ENCODE measurements around the gene OPN4. TPM values are rescaled to one million over a fixed set of nuclear protein-coding genes. Genes with fewer than 3 reads are reported as not detected.

OPN4 gene
- total and polyA plus RNA-seq, 2 of the 13 experiments (the other 11 are each of a cell fraction or from before 2014, with no cell fraction given): not detected

DNA sequence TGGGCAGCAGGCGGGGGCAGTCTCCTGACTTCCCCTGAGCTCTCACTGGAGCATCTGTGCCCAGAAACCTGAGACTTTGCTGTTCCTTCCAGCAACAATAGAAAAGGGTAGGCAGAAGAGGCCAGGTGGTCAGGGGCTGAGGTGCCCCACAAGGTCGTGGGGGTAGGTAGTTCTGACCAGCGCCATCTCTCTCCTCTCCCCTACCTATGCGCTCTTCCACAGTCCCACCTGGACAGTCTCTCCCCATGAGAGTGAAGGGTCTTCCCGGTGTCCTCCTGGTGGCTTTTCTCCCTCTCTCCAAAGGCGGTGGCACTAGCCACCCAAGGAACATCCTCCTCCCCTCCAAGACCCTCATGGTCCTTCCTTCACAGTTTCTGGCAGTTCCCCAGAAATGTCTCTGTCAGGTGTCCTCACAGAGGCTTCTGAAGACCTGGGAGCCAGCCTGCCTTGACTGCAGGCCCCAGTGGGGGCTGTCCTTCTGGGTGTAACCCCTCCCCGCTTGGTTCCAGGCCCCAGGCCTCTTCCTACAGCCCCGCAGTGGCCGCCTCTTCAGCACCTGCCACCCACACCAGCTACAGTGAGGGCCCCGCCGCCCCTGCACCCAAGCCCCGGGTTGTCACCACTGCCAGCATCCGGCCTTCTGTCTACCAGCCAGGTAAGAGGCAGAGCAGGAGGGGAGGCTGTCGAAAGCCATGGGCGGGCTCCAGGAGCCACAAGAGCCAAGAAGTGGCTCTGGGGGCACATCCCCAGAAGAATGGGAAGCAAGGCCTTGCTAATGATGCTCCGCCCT lies 55.2 kb downstream of the OPN4 start:
- Histone ChIP-seq H3K9me3 (ENCODE audit: low read length) (no peaks in the 10 kb centered on the region), H2AFZ (ENCODE audit: low read length) (no peak overlapping the region), H3K27ac (ENCODE audit: extremely low read length, insufficient read depth, low read length) (no peak overlapping the region), H4K20me1 (ENCODE audit: insufficient read depth, low read length) (no peaks in the 10 kb centered on the region), H3K4me1 (ENCODE audit: insufficient read depth, low read length) (peaks cover 14% of the 10 kb centered on the region; the same call in 1 of the 2 replicates), H3K79me2 (ENCODE audit: insufficient read depth, low read length) (no peaks in the 10 kb centered on the region), H3K27me3 (ENCODE audit: control insufficient read depth in 1 of 2, insufficient read depth in 2 of 2, low read length in 2 of 2) (peaks cover 3 to 8% of the 10 kb centered on the region in 2 experiments; a peak in 2 of 5 replicates), H3K9ac (ENCODE audit: insufficient read depth, low read depth, low read length) (no peak overlapping the region), H3K4me2 (ENCODE audit: low read depth, low read length) (no peak overlapping the region), H3K36me3 (replicated peaks in 1 of 2; ENCODE audit: control insufficient read depth in 1 of 2, insufficient read depth in 2 of 2, low read length in 2 of 2) (no peaks in the 10 kb centered on the region), H3K4me3 (replicated peaks in 1 of 3; ENCODE audit: insufficient read depth in 1 of 3, low read depth in 2 of 3, low read length in 3 of 3) (no peak overlapping the region)
- ChIA-PET POLR2A (no interaction called here), CTCF (ENCODE audit: low intra/inter-chr PET ratio, low total read pairs) (no interaction called here)
- in situ Hi-C loops (cut with HindIII; ENCODE audit: extremely low pct_ligation_motif_present, low pct_unique_long_range_greater_than_20kb) (no loop called here), intact Hi-C loops (cut with micrococcal nuclease; ENCODE audit: unreplicated experiment) (no loop called here)
- ATAC-seq: no peak
- no peak for DNase-seq (ENCODE audit: low spot score)
- no TSS peak for BruUV-seq (replicated peaks)
- WGBS (ENCODE audit: low lambda C conversion rate): 88% methylated on average over 13 of the region's 16 CpGs
- FAIRE-seq: no peak
- TF ChIP-seq BRCA1 (CRISPR knock-in tag; IDR thresholded peaks at IDR 0.05): no peak
- no peak for TF ChIP-seq SETDB1 (CRISPR knock-in tag; IDR thresholded peaks at IDR 0.05; ENCODE audit: borderline replicate concordance)
- TF ChIP-seq ZNF724P (CRISPR knock-in tag; IDR thresholded peaks at IDR 0.05; ENCODE audit: borderline replicate concordance): no peak
- no peak for TF ChIP-seq ZNF337 (CRISPR knock-in tag; IDR thresholded peaks at IDR 0.05; ENCODE audit: borderline replicate concordance, low read depth)
- no peak for TF ChIP-seq ZFP62 (CRISPR knock-in tag; IDR thresholded peaks at IDR 0.05)
- no peak for TF ChIP-seq MLLT10 (CRISPR knock-in tag; IDR thresholded peaks at IDR 0.05)
- TF ChIP-seq RAD21 (CRISPR knock-in tag; IDR thresholded peaks at IDR 0.05): no peak
- TF ChIP-seq, protein P1, sequence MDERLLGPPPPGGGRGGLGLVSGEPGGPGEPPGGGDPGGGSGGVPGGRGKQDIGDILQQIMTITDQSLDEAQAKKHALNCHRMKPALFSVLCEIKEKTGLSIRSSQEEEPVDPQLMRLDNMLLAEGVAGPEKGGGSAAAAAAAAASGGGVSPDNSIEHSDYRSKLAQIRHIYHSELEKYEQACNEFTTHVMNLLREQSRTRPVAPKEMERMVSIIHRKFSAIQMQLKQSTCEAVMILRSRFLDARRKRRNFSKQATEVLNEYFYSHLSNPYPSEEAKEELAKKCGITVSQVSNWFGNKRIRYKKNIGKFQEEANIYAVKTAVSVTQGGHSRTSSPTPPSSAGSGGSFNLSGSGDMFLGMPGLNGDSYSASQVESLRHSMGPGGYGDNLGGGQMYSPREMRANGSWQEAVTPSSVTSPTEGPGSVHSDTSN (CRISPR knock-in tag; IDR thresholded peaks at IDR 0.05): no peak
- TF ChIP-seq, protein P2, sequence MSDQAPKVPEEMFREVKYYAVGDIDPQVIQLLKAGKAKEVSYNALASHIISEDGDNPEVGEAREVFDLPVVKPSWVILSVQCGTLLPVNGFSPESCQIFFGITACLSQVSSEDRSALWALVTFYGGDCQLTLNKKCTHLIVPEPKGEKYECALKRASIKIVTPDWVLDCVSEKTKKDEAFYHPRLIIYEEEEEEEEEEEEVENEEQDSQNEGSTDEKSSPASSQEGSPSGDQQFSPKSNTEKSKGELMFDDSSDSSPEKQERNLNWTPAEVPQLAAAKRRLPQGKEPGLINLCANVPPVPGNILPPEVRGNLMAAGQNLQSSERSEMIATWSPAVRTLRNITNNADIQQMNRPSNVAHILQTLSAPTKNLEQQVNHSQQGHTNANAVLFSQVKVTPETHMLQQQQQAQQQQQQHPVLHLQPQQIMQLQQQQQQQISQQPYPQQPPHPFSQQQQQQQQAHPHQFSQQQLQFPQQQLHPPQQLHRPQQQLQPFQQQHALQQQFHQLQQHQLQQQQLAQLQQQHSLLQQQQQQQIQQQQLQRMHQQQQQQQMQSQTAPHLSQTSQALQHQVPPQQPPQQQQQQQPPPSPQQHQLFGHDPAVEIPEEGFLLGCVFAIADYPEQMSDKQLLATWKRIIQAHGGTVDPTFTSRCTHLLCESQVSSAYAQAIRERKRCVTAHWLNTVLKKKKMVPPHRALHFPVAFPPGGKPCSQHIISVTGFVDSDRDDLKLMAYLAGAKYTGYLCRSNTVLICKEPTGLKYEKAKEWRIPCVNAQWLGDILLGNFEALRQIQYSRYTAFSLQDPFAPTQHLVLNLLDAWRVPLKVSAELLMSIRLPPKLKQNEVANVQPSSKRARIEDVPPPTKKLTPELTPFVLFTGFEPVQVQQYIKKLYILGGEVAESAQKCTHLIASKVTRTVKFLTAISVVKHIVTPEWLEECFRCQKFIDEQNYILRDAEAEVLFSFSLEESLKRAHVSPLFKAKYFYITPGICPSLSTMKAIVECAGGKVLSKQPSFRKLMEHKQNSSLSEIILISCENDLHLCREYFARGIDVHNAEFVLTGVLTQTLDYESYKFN (CRISPR knock-in tag; conservative IDR thresholded peaks at IDR 0.05): no peak
- TF ChIP-seq, protein P3, sequence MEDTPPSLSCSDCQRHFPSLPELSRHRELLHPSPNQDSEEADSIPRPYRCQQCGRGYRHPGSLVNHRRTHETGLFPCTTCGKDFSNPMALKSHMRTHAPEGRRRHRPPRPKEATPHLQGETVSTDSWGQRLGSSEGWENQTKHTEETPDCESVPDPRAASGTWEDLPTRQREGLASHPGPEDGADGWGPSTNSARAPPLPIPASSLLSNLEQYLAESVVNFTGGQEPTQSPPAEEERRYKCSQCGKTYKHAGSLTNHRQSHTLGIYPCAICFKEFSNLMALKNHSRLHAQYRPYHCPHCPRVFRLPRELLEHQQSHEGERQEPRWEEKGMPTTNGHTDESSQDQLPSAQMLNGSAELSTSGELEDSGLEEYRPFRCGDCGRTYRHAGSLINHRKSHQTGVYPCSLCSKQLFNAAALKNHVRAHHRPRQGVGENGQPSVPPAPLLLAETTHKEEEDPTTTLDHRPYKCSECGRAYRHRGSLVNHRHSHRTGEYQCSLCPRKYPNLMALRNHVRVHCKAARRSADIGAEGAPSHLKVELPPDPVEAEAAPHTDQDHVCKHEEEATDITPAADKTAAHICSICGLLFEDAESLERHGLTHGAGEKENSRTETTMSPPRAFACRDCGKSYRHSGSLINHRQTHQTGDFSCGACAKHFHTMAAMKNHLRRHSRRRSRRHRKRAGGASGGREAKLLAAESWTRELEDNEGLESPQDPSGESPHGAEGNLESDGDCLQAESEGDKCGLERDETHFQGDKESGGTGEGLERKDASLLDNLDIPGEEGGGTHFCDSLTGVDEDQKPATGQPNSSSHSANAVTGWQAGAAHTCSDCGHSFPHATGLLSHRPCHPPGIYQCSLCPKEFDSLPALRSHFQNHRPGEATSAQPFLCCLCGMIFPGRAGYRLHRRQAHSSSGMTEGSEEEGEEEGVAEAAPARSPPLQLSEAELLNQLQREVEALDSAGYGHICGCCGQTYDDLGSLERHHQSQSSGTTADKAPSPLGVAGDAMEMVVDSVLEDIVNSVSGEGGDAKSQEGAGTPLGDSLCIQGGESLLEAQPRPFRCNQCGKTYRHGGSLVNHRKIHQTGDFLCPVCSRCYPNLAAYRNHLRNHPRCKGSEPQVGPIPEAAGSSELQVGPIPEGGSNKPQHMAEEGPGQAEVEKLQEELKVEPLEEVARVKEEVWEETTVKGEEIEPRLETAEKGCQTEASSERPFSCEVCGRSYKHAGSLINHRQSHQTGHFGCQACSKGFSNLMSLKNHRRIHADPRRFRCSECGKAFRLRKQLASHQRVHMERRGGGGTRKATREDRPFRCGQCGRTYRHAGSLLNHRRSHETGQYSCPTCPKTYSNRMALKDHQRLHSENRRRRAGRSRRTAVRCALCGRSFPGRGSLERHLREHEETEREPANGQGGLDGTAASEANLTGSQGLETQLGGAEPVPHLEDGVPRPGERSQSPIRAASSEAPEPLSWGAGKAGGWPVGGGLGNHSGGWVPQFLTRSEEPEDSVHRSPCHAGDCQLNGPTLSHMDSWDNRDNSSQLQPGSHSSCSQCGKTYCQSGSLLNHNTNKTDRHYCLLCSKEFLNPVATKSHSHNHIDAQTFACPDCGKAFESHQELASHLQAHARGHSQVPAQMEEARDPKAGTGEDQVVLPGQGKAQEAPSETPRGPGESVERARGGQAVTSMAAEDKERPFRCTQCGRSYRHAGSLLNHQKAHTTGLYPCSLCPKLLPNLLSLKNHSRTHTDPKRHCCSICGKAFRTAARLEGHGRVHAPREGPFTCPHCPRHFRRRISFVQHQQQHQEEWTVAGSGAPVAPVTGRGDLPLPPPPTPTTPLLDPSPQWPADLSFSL (CRISPR knock-in tag; IDR thresholded peaks at IDR 0.05): no peak
- no peak for TF ChIP-seq SYNCRIP (IDR thresholded peaks at IDR 0.05; ENCODE audit: insufficient read depth, low read depth, low read length)
- TF ChIP-seq REXO4 (CRISPR knock-in tag; IDR thresholded peaks at IDR 0.05; ENCODE audit: borderline replicate concordance): no peak
- no peak for TF ChIP-seq NCOR1 (IDR thresholded peaks at IDR 0.05; ENCODE audit: borderline replicate concordance, low read length)
